Activated CD4-positive, alpha-beta T cell treated with anti-CD3 and anti-CD28 coated beads, Interleukin-2, Interleukin-6, amounts not matched to agents 100 ng/mL and 50 ng/mL, durations not matched to agents 16 hours and 8 hours (primary cell): ENCODE measurements around the gene CCDC191.

Experiments used
- DNase-seq: peaks from one replicate; pipeline ENCODE4 v3.0.0-alpha.2; 2020

Gene CCDC191

GRCh38 chr3:114056130-114057010 lies at the start of gene CCDC191, which contains the start of gene QTRT2:
CCDC191 (minus strand) TSS chr3:114056526; CDS start chr3:114056466, 60 bp downstream.
QTRT2 (plus strand) TSS chr3:114056737; CDS start chr3:114065258, 8,521 bp downstream.
- DNase-seq, result peak; percentile 99

GRCh38 chr3:114104414-114104813 lies 48.1 kb upstream of the CCDC191 start:
- no peak for DNase-seq

GRCh38 chr3:114103858-114104257 lies 47.5 kb upstream of the CCDC191 start:
- no peak for DNase-seq

GRCh38 chr3:114103181-114103580 lies 46.9 kb upstream of the CCDC191 start:
- DNase-seq, result no peak

GRCh38 chr3:114101101-114101500 lies 44.8 kb upstream of the CCDC191 start:
- DNase-seq, result no peak

GRCh38 chr3:114095796-114096195 lies 39.5 kb upstream of the CCDC191 start:
- no peak for DNase-seq

- DNase-seq, result no peak
Measured at GRCh38 chr3:114093596-114093995, 37.3 kb upstream of the CCDC191 start.

- no peak for DNase-seq
Measured at GRCh38 chr3:114093016-114093380, 36.7 kb upstream of the CCDC191 start.

- no peak for DNase-seq
Measured at GRCh38 chr3:114092151-114093015, 36.1 kb upstream of the CCDC191 start.

- DNase-seq, result no peak
Measured at GRCh38 chr3:114089675-114090074, 33.3 kb upstream of the CCDC191 start.

- no peak for DNase-seq
Measured at GRCh38 chr3:114086356-114086755, 30.0 kb upstream of the CCDC191 start.

- DNase-seq, result no peak
Measured at GRCh38 chr3:114083112-114083511, 26.8 kb upstream of the CCDC191 start.

- DNase-seq, result no peak
Measured at GRCh38 chr3:114081037-114081436, 24.7 kb upstream of the CCDC191 start.

GRCh38 chr3:114080201-114080600 lies 23.9 kb upstream of the CCDC191 start:
- DNase-seq, result no peak

GRCh38 chr3:114079761-114080160 lies 23.4 kb upstream of the CCDC191 start:
- no peak for DNase-seq

GRCh38 chr3:114078126-114078525 lies 21.8 kb upstream of the CCDC191 start:
- no peak for DNase-seq

GRCh38 chr3:114076711-114077110 lies 20.4 kb upstream of the CCDC191 start:
- no peak for DNase-seq

- DNase-seq, result no peak
Measured at GRCh38 chr3:114071786-114072185, 15.5 kb upstream of the CCDC191 start.

- no peak for DNase-seq
Measured at GRCh38 chr3:114068336-114068735, 12.0 kb upstream of the CCDC191 start.

GRCh38 chr3:114067804-114068203 lies 11.5 kb upstream of the CCDC191 start:
- no peak for DNase-seq

GRCh38 chr3:114060906-114061655 lies 4.8 kb upstream of the CCDC191 start:
- DNase-seq, result no peak

- DNase-seq, result no peak
Measured at GRCh38 chr3:114058646-114059045, 2.3 kb upstream of the CCDC191 start.

GRCh38 chr3:114057011-114057347 lies 653 bp upstream of the CCDC191 start:
- no peak for DNase-seq
